ENCODE data around the gene GMEB2.
"Not testable (repeated sequence)": the region's sequence is repeated elsewhere in the genome, so short reads cannot be mapped to it uniquely, and the experiment has no call there.

- TF ChIP-seq POLR2AphosphoS5 (IDR thresholded peaks at IDR 0.05; ENCODE audit: borderline replicate concordance, low read depth, low read length); EZH2 (IDR thresholded peaks at IDR 0.05); FOXP2 (optimal IDR thresholded peaks at IDR 0.05; ENCODE audit: control extremely low read depth, extremely low read length, insufficient read depth): not testable (repeated sequence)
These were observed 44.8 kb upstream of the GMEB2 start for GRCh38 chr20:63671695-63672094.

Measured in SK-N-MC (cell line).